NCI-H1694 treated with DMSO at 0.1 percent for 48 hours (cell line): ENCODE results near the gene GOT1.

Source experiments
- DNase-seq: peaks from one replicate; lab custom pipeline; 2025; lab: John Stamatoyannopoulos, UW

GOT1 gene

DNA sequence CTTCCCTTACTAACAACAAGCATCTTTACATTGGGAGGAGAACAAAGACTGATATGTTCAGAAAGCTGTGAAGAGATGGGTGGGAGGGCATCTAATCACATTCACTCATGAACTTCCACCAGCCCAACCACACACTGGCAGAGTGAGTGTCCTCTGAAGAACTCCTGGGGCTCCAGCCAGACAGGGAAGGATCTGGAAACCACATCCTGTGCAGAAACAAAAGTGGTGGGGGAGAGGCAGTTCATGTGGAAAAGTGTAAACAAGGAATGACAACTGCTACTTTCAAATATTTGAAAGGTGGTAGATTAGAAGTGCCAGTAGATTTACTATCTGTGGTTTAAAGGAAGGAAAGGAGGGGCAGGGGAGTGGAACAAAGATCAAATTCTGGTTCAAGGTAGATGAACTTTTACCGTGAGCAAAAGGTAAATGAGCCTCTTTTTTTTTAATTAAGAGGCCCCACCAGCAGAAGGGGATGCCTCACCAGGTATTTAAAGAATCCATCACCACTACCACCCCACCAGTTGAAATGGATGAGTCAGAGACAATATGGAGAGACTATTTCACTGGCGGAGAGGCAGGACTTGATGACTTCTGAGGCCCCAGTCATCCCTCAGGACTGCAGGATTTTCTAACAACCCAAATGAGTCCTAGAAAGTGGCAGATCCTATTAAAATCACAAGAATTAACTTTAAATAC is 34.5 kb downstream of the GOT1 start:
- no peak for DNase-seq

- no peak for DNase-seq
Measured at GRCh38 chr10:99394761-99395386, 35.5 kb downstream of the GOT1 start.

DNA sequence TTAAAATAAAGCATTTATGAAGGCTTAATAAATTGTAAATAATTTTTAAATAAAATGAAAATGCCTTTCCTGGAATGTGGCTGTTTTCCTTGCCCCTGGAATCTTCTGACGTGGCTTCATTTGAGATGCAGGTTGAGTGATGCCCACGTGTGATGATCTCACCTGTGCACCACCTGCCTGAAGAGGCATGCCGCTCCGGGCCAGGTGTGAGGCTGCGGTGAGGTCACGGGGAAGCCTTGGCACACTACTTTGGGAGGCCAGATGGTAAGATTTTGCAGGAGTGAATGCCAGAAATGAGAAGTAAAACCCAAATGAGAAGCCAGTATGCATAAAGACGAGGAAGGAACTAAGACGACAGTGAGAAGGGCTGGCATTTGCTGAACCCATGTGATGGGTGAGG is 36.2 kb downstream of the GOT1 start:
- no peak for DNase-seq

DNA sequence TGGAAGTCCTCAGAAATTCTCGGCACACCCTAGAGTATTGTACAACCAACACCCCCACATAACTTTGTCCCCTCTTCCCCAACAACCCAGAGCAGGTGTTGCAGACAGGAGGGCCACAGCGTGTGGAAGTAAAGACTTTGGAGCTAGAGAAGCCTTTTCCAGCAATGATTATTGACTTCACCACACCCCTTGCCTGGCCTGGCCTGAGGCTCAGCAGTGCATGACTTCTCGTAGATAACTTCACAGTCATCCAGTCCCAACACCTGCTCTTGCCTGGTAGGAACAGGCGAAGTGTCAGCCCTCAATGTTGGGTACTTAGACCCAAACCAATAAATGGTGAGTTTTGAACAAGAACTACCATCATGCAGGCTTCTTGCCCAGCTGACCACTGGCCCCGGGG is 36.7 kb downstream of the GOT1 start:
- DNase-seq, result no peak

- no peak for DNase-seq
Measured at GRCh38 chr10:99393036-99393435, 37.4 kb downstream of the GOT1 start.

- DNase-seq, result no peak
Measured at GRCh38 chr10:99391346-99391745, 39.1 kb downstream of the GOT1 start.

GRCh38 chr10:99389729-99390480 is 40.5 kb downstream of the GOT1 start:
- DNase-seq, result no peak

DNA sequence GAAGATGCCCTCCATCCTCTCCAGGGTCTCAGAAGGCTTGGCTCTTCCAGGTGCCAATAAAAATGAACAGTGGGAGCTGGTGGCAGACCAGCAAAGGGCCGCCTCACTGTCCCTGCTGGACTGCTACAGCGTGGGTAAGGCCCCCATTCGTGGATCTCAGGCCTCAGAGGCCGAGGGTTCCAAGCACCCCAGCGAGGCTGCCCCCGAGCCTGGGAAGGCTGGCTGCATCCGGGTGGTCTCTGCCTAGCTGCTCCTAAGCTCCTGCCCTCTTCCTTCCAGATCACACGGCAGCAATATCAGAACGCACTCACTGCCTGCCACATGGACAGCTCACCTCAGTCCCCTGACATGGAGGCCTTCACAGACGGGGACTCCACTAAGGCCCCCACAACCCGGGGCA is 42.9 kb downstream of the GOT1 start:
- DNase-seq, result no peak

- no peak for DNase-seq
Measured at GRCh38 chr10:99387071-99387470, 43.4 kb downstream of the GOT1 start.

DNA sequence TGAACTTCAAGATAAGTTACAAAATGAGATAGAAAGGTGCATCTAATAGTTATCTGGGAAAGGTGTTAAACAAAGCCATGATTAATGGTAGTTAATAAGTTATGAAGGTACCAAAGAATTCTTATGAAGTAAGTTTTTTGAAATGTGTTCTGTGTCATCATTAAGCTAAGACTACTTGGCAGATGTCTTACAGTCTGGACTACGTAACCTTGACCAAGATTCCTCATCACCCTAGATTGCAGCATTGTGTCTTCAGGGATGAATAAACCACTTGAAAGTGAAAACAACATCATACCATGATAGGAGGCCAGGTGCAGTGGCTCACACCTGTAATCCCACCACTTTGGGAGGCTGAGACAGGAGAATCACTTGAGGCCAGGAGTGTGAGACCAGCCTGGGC is 48.2 kb downstream of the GOT1 start:
- no peak for DNase-seq

DNA sequence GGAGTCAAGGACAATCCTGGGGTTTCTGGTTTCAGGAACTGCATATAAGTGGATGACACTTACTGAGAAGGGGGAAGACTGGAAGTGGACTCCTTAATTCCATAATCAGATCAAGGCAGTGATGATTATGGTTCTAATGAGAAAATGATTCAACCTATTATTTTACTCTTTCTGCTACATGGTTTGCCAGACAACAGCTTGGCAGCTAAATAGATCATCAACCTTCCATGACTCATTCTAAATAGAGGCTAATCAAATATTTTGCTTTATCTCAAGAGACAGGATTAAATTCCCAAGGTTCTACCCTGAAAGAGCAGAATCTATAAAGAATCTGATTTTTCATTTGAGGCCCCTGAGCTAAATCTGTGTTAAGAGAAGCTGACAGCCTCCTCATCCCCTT is 55.0 kb downstream of the GOT1 start:
- no peak for DNase-seq

- DNase-seq, result no peak
Measured at GRCh38 chr10:99374972-99375371, 55.5 kb downstream of the GOT1 start.

- no peak for DNase-seq
Measured at GRCh38 chr10:99374526-99374925, 55.9 kb downstream of the GOT1 start.

GRCh38 chr10:99372546-99373271 is 57.7 kb downstream of the GOT1 start:
- DNase-seq, result no peak

GRCh38 chr10:99370993-99371392 is 59.4 kb downstream of the GOT1 start:
- peak; percentile 66 for DNase-seq

DNA sequence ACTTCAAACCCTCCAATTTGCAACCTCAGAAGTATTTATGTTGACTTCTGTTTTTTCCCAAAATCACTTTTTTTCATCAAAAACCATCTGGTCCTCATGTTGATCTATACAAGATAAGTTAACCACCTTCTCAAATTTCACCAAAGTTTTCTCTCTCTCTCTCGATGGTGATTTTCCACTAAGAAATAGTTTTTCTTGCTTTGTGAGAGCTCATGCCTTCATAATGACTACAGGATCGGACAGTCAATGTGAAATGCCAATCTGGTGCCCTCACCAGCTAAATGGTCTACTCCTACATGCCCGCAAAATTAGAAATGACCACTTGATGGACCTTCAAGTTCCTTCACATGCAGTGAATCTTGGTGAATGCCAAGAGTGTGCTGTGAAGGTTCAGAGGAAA is 60.9 kb downstream of the GOT1 start:
- DNase-seq, result no peak

GRCh38 chr10:99369126-99369525 is 61.3 kb downstream of the GOT1 start:
- DNase-seq, result no peak

- DNase-seq, result no peak
Measured at GRCh38 chr10:99368646-99369045, 61.8 kb downstream of the GOT1 start.

- DNase-seq, result no peak
Measured at GRCh38 chr10:99366666-99367065, 63.8 kb downstream of the GOT1 start.

DNA sequence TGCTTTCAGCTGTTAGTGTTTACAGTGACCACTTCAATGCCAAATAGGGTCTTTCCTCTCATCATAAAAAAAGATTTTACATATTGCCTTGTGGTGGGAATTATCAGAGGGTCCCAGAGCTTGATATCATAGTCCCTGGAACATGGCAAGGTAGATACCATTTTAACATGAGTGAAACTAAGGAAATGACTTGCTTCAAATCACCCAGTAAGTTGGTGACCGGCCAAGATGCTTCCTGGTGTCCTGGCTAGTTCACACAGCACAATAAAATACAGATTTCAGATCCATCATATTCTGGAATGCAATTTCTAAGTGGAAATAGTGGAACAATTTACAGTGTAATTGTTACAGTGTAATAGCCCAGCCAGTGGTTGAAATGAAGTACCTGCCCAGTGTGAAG is 64.7 kb downstream of the GOT1 start:
- DNase-seq, result no peak

DNA sequence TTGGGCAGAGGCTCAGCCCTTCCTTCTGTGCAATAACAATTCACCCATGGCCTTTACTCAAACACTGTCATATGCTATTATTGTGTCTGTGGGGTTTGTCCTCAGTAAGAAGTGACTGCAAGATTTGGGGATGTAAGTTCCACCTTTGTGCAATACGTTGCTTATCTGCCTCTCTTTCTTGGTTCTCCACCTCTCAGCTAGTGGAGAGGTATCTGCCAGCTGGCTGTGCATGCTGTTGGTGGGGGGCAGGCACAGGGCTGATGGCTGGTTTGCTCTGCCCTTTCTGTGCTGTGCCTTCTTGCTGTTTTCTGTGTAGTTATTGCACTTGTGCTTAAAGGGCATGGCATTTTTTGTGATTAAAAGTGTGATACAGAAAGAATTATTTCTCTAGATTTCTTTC is 65.1 kb downstream of the GOT1 start:
- no peak for DNase-seq

- no peak for DNase-seq
Measured at GRCh38 chr10:99364125-99364524, 66.3 kb downstream of the GOT1 start.

GRCh38 chr10:99360934-99361333 is 69.5 kb downstream of the GOT1 start:
- no peak for DNase-seq
